Fibroblast of the conjunctiva (primary cell): ENCODE data around the gene THRAP3.

Source experiments
- DNase-seq: peaks from one replicate; pipeline ENCODE4 v3.0.0-alpha.2; 2010; ENCODE audit warnings: low read depth

Gene THRAP3

DNA sequence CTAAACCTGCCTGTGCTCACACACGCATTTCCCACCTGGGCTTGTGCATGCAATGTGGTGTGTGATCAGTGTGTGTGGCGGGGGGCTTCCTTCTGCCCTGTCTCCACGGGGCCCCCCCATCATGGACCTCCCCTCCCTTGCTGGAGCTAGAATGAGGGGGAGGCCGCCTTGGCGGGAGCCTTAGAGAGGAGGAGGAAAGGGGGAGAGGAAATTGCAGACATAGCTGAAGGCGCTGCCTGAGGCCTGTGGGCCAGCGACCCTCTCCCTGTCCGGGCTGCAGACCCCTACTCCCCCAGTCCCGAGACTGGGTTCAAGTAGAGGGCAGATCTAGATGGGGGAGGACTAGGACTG is 100.1 kb downstream of the THRAP3 start:
- no peak for DNase-seq

GRCh38 chr1:36326499-36326898 is 102.3 kb downstream of the THRAP3 start:
- no peak for DNase-seq

DNA sequence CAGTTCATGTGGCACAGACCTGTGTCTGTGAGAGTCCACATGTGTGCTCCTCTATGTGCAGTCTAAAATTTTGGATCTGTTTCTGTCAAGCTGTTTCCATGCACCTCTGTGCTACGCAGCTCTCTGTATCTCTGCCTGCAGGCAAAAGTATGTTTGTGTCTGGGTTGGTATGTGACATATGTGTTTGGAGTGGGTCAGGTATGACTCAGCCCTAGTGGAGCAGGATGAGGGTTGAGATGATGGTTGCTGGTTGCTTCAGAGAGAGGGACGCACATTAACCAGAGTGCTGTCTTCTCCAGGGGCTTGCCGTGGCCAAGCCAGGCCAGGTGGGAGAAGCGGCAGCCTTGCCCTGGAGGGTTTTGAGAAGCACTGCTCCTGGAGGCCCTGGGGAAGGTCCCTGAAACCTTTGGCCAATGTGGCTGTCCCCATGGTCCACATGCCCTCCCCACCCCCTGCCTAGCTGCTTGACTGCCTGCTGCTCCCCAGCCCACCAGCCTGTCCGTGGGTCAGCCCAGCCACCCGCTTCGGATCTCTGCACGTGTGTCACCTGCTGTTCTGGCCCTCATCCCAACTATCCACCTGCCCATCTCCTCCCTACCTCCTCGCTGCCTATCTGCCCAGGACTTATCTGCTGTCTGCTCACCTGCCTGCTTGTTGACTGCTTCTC is 103.3 kb downstream of the THRAP3 start:
- DNase-seq, result no peak

DNA sequence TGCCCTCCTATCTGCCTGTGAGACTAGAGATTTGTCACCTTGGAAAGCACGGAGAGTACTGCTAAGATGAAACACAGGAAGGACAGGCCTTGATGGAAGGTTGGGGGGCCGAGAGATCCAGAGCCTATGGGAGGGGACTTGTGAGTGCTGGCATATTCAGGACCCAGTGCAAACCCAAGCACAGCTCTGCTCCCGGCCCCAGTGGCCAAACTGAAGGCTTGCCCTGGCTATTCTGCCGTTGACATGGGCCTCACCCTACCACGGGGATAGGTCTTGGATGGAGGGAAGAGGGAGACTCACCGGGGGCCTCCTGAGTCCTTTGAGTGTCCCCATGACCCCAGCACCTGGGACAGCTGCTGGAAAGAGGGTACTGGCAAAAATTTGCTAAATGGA is 103.8 kb downstream of the THRAP3 start:
- no peak for DNase-seq

GRCh38 chr1:36328713-36329112 is 104.5 kb downstream of the THRAP3 start:
- no peak for DNase-seq

- DNase-seq, result no peak
Measured at GRCh38 chr1:36329817-36330216, 105.6 kb downstream of the THRAP3 start.

DNA sequence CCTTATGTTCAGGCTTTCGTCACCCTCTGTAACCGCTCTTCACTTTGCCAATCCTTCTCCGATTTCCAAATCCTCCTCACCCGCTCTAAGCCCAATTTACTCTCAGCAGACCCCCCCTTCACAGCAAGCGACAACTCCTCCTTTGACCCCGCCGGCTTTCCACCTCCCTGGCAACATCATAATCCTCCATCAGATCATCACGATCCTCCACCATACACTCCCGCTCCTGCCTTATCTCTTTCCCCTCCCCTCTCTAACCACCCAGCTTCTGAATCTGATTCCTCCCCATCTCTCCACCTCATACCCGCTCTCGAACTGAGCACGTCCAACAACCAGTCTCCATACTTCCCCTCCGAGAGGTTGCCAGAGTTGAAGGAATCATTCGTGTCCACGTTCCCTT is 106.7 kb downstream of the THRAP3 start:
- no peak for DNase-seq

- no peak for DNase-seq
Measured at GRCh38 chr1:36337830-36338229, 113.6 kb downstream of the THRAP3 start.

DNA sequence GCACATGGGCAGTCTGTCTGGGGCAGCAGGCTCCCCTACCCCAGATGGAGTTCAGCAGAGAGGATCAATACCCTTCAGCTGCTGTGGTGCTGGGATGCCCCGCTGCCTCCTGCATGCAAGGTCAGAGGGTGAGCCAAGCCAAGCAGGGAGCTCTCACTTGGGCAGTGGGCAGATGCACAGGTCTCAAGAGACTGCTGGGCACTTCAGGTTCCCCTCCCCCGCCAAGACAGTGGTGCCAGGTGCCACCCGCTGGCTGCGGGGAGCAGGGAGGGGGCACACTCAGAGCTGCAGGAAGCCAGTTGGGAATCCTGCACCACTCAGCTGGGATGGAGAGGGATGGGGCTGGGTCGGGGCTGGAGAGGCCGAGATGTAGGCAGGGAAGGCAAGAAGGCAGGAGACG is 115.0 kb downstream of the THRAP3 start:
- DNase-seq, result no peak

- no peak for DNase-seq
Measured at GRCh38 chr1:36339615-36340014, 115.4 kb downstream of the THRAP3 start.

GRCh38 chr1:36341626-36342320 is 117.5 kb downstream of the THRAP3 start:
- DNase-seq, result no peak

- DNase-seq, result no peak
Measured at GRCh38 chr1:36342426-36343185, 118.4 kb downstream of the THRAP3 start.

GRCh38 chr1:36343651-36344394 is 119.6 kb downstream of the THRAP3 start:
- no peak for DNase-seq

DNA sequence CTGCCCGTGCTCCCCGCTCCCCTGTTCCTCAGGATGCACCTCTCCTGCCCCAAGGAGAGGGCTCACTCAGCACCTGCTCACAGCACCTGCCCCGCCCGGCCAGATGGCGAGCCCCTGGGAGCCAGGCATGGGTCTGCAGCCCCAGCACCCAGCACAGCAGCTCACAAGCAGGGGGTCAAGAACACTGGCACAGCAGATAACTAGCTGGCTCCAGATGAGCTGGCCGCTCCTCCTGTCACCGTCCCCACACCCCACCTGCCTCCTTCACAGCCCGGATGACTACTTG is 120.1 kb downstream of the THRAP3 start:
- DNase-seq, result no peak

- DNase-seq, result no peak
Measured at GRCh38 chr1:36345353-36345752, 121.1 kb downstream of the THRAP3 start.

- DNase-seq, result no peak
Measured at GRCh38 chr1:36346741-36347370, 122.6 kb downstream of the THRAP3 start.

GRCh38 chr1:36349241-36349671 is 125.0 kb downstream of the THRAP3 start:
- DNase-seq, result no peak

DNA sequence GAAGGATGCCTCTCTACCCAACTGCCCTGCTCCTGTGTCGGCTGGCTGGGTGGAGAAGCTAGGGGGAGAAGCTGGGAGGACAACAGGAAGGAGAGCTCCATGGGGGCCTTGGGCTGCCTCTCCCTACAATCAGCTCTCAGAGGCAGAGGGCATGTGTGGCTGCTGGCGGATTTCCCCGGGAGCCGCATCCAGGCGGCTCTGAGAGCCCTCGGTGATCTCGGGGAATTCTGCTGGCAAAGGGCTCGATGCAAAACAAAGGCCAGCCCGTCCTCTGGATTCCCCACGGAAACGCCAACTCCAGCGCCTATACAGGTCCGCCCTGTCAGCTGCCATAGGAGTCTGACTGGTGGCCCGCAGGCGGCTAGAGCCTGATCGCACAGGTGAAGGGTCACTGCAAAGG is 125.6 kb downstream of the THRAP3 start:
- no peak for DNase-seq

GRCh38 chr1:36350659-36351226 is 126.5 kb downstream of the THRAP3 start:
- DNase-seq, result no peak

DNA sequence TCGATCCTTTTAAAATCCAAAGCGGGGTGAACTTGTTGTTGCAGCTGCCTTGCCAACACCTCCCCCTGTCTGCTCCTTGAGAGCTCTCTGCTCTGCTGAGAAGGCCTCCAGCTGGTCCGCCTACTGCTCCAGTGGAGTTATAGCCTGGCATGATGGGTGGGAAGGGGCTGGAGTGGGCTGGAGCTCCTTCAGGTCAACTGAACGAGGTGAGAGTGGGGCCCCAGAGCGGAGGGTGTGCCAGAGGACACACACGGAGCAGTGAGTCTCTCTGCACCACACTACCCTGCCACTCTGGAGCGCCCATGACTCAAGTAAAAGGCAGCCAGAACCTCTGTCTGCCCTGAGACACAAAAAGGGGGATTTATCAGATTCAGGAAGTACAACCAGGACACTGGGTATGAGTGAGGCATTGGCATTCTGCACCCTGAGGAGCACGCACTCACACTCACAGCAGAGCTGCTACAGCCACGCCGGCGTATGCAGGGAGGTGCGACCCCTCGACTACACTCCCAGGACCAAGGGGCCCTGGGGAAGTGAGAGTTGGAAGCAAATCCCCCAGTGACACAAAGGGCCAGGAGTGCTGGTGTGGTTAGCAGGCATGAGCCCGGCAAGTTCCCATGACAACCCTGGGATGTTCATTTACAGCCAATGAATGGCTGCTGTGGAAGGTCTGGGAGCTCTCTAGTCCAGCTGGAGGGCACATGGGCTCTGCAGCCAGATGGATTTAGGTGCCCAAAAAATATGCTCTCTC is 127.2 kb downstream of the THRAP3 start:
- peak; percentile 72 for DNase-seq
